WTC11 (cell line): ENCODE measurements around the gene SERPING1.

Source experiments
- JUN ChIP-seq: sonication (generic); formaldehyde crosslinking; IDR thresholded peaks from 2 replicates; pipeline ENCODE4 v1.8.0; 2023; ENCODE audit warnings: mild to moderate bottlenecking, missing genetic modification reagents
- NFYB ChIP-seq: sonication (generic); formaldehyde crosslinking; conservative IDR thresholded peaks from 2 replicates; pipeline ENCODE4 v1.8.0; 2022; ENCODE audit warnings: low read depth, missing genetic modification reagents
- TF ChIP-seq, protein P1 (sequence below): fragments of 200-600 bp; IDR thresholded peaks from 2 replicates; pipeline ENCODE4 v1.8.0; 2022; ENCODE audit warnings: antibody characterized with exemption
- TF ChIP-seq, protein P2 (sequence below): sonication (generic); formaldehyde crosslinking; IDR thresholded peaks from 2 replicates; pipeline ENCODE4 v1.8.0; 2022; ENCODE audit warnings: mild to moderate bottlenecking, missing genetic modification reagents
- TF ChIP-seq, protein P3 (sequence below): sonication (generic); formaldehyde crosslinking; IDR thresholded peaks from 2 replicates; pipeline ENCODE4 v1.8.1; 2022; ENCODE audit warnings: missing genetic modification reagents, borderline replicate concordance
- TF ChIP-seq, protein P4 (sequence below): sonication (generic); formaldehyde crosslinking; conservative IDR thresholded peaks from 2 replicates; pipeline ENCODE4 v1.8.1; 2022; ENCODE audit warnings: mild to moderate bottlenecking, missing genetic modification reagents

DNA sequence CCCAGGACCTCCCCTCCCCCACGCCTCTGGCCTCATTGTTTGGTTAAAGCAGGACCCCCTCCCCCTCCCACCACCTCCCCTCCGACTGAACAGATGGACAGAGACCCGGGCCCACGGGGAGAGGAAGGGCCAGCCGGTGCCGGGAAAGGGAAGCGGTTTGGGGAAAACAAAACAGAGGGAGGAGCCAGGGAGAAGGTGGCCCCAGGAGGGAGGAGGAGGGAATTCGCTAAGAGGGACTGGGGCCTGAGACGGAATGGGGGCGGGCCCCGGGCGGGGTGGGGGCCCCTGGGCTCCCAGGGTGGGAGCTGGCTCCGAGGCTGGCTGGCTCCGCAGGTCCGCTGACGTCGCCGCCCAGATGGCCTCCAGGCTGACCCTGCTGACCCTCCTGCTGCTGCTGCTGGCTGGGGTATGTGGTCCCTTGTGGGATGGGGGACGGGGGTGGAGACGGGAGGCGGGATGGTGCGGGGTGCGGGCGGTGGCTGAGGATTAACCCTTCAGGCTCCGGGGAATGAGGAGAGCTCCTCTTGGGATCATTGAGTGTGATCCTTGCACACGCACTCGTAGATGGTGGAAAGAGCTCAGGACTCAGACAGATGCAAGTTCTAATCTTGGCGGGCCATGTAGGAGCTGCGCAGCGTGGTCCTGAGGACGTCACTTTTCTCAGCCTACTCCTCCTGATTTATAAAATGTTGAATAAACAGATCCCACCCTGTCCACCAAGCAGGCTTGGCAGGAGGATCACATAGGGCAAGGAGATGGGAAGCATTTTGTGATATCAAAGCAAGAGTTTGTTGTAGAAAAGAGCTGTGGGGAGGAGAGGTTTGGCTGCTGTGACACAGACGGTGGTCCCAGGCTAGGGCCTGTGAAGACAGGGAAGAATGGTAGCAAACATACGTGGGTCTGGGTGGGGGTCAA, 688 bp downstream of the SERPING1 start:
- TF ChIP-seq, protein P1, sequence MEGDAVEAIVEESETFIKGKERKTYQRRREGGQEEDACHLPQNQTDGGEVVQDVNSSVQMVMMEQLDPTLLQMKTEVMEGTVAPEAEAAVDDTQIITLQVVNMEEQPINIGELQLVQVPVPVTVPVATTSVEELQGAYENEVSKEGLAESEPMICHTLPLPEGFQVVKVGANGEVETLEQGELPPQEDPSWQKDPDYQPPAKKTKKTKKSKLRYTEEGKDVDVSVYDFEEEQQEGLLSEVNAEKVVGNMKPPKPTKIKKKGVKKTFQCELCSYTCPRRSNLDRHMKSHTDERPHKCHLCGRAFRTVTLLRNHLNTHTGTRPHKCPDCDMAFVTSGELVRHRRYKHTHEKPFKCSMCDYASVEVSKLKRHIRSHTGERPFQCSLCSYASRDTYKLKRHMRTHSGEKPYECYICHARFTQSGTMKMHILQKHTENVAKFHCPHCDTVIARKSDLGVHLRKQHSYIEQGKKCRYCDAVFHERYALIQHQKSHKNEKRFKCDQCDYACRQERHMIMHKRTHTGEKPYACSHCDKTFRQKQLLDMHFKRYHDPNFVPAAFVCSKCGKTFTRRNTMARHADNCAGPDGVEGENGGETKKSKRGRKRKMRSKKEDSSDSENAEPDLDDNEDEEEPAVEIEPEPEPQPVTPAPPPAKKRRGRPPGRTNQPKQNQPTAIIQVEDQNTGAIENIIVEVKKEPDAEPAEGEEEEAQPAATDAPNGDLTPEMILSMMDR: no peak
- no peak for TF ChIP-seq NFYB (CRISPR knock-in tag)
- TF ChIP-seq, protein P2, sequence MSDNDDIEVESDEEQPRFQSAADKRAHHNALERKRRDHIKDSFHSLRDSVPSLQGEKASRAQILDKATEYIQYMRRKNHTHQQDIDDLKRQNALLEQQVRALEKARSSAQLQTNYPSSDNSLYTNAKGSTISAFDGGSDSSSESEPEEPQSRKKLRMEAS (CRISPR knock-in tag): no peak
- no peak for TF ChIP-seq JUN (CRISPR knock-in tag)
- TF ChIP-seq, protein P3, sequence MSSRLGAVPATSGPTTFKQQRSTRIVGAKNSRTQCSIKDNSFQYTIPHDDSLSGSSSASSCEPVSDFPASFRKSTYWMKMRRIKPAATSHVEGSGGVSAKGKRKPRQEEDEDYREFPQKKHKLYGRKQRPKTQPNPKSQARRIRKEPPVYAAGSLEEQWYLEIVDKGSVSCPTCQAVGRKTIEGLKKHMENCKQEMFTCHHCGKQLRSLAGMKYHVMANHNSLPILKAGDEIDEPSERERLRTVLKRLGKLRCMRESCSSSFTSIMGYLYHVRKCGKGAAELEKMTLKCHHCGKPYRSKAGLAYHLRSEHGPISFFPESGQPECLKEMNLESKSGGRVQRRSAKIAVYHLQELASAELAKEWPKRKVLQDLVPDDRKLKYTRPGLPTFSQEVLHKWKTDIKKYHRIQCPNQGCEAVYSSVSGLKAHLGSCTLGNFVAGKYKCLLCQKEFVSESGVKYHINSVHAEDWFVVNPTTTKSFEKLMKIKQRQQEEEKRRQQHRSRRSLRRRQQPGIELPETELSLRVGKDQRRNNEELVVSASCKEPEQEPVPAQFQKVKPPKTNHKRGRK (CRISPR knock-in tag): no peak
- TF ChIP-seq, protein P4, sequence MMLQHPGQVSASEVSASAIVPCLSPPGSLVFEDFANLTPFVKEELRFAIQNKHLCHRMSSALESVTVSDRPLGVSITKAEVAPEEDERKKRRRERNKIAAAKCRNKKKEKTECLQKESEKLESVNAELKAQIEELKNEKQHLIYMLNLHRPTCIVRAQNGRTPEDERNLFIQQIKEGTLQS (CRISPR knock-in tag): no peak
